Astrocyte (in vitro differentiated cells and primary cell): ENCODE results near the gene LIMS2. TPM values are rescaled to one million over a fixed set of nuclear protein-coding genes. Genes with fewer than 3 reads are reported as not detected.
A peak's percentile ranks its signal among the peaks of the same experiment; 100 is the strongest.

Source experiments
- DNase-seq: peaks from one replicate; pipeline ENCODE4 v3.0.0-alpha.2; 2010; ENCODE audit warnings: low read depth
- FAIRE-seq: peaks from 2 replicates; lab custom pipeline; 2011; peaks lifted over from hg19 to GRCh38; lab: Jason Lieb, UNC
- H2AFZ ChIP-seq: 2 replicates; pipeline ENCODE4 v1.6.0; 2012; ENCODE audit warnings: low read depth, low read length, inconsistent platforms
- H3K27ac ChIP-seq: 2 replicates; pipeline ENCODE4 v1.5.1; 2011; ENCODE audit warnings: low read depth, low read length, inconsistent platforms
- H3K27me3 ChIP-seq: 2 replicates; pipeline ENCODE4 v1.6.0; 2011; ENCODE audit warnings: low read length, inconsistent platforms; ENCODE audit not compliant: insufficient read depth
- H3K36me3 ChIP-seq: 2 replicates; pipeline ENCODE4 v1.5.1; 2011; ENCODE audit warnings: low read length, inconsistent platforms; ENCODE audit not compliant: insufficient read depth
- H3K4me1 ChIP-seq: 2 replicates; pipeline ENCODE4 v1.5.1; 2011; ENCODE audit warnings: low read length, inconsistent platforms; ENCODE audit not compliant: insufficient read depth
- H3K4me2 ChIP-seq: 2 replicates; pipeline ENCODE4 v1.6.0; 2012; ENCODE audit warnings: low read length, inconsistent platforms
- H3K4me3 ChIP-seq: 2 replicates; pipeline ENCODE4 v1.5.1; 2011; ENCODE audit warnings: low read depth, mild to moderate bottlenecking, low read length, inconsistent platforms; ENCODE audit not compliant: insufficient read depth
- H3K79me2 ChIP-seq: 2 replicates; pipeline ENCODE4 v1.6.0; 2012; ENCODE audit warnings: mild to moderate bottlenecking, low read length, inconsistent platforms; ENCODE audit not compliant: insufficient read depth
- H3K9ac ChIP-seq: 2 replicates; pipeline ENCODE4 v1.6.0; 2012; ENCODE audit warnings: mild to moderate bottlenecking, low read length, inconsistent platforms
- H3K9me3 ChIP-seq: 2 replicates; pipeline ENCODE4 v1.5.1; 2012; ENCODE audit warnings: low read depth, mild to moderate bottlenecking, low read length, inconsistent platforms; ENCODE audit not compliant: insufficient read depth
- H4K20me1 ChIP-seq: 2 replicates; pipeline ENCODE4 v1.6.0; 2012; ENCODE audit warnings: low read length, inconsistent platforms; ENCODE audit not compliant: insufficient read depth
- H3K27ac Mint-ChIP-seq: one replicate; pipeline ENCODE4 v1.8.0; 2021; ENCODE audit warnings: mild to moderate bottlenecking, mixed read lengths; ENCODE audit not compliant: unreplicated experiment
- H3K27me3 Mint-ChIP-seq: one replicate; pipeline ENCODE4 v1.8.0; 2021; ENCODE audit warnings: low read depth, mixed read lengths; ENCODE audit not compliant: unreplicated experiment
- H3K36me3 Mint-ChIP-seq: one replicate; pipeline ENCODE4 v1.8.0; 2021; ENCODE audit warnings: low read depth, mixed read lengths; ENCODE audit not compliant: unreplicated experiment
- H3K4me1 Mint-ChIP-seq: one replicate; pipeline ENCODE4 v1.8.0; 2021; ENCODE audit warnings: low read depth, mixed read lengths; ENCODE audit not compliant: unreplicated experiment
- H3K4me3 Mint-ChIP-seq: one replicate; pipeline ENCODE4 v1.8.0; 2021; ENCODE audit warnings: mild to moderate bottlenecking, moderate library complexity, mixed read lengths; ENCODE audit not compliant: unreplicated experiment
- H3K9me3 Mint-ChIP-seq: one replicate; pipeline ENCODE4 v1.8.0; 2021; ENCODE audit warnings: mild to moderate bottlenecking, mixed read lengths; ENCODE audit not compliant: unreplicated experiment
- EZH2 ChIP-seq: IDR thresholded peaks from 2 replicates; pipeline ENCODE4 v1.6.1; 2012; ENCODE audit warnings: mild to moderate bottlenecking, low read length, inconsistent platforms; ENCODE audit not compliant: insufficient read depth
- total RNA-seq: library from RNA; stranded (reverse); gene quantifications from 2 replicates; pipeline ENCODE4 v1.2.1, GENCODE V29; 2021
- TF ChIP-seq, protein P1 (sequence below): IDR thresholded peaks from 2 replicates; pipeline ENCODE4 v1.5.1; 2011; ENCODE audit warnings: low read depth, mild to moderate bottlenecking, inconsistent platforms, low read length, moderate library complexity; ENCODE audit not compliant: insufficient read depth

The LIMS2 gene
- total RNA-seq, 1 donor from 2014 or later, result 73.3 TPM

GRCh38 chr2:127659408-127660290 is 15.7 kb downstream of the LIMS2 start:
- peaks cover 4% of the 10 kb centered on the region for H3K4me1 ChIP-seq

GRCh38 chr2:127658641-127659407 is 16.5 kb downstream of the LIMS2 start:
- Histone ChIP-seq H3K27ac (no peak overlapping the region), H3K4me2 (no peak overlapping the region), H3K4me1 (no peaks in the 10 kb centered on the region), H2AFZ (no peak overlapping the region), H3K27me3 (peaks cover 8% of the 10 kb centered on the region), H3K4me3 (no peak overlapping the region), H3K36me3 (no peaks in the 10 kb centered on the region), H3K9ac (no peak overlapping the region), H4K20me1 (peaks cover 25% of the 10 kb centered on the region), H3K9me3 (no peaks in the 10 kb centered on the region), H3K79me2 (peaks cover 12% of the 10 kb centered on the region)
- Mint-ChIP-seq H3K36me3 (peaks cover 27% of the 10 kb centered on the region), H3K4me1 (peaks cover 29% of the 10 kb centered on the region), H3K27me3 (peaks cover 4% of the 10 kb centered on the region), H3K4me3 (no peak overlapping the region), H3K9me3 (peaks cover 3% of the 10 kb centered on the region), H3K27ac (peak overlapping the region; percentile 12)
- FAIRE-seq (no peak), DNase-seq (no peak)
- TF ChIP-seq, protein P1, sequence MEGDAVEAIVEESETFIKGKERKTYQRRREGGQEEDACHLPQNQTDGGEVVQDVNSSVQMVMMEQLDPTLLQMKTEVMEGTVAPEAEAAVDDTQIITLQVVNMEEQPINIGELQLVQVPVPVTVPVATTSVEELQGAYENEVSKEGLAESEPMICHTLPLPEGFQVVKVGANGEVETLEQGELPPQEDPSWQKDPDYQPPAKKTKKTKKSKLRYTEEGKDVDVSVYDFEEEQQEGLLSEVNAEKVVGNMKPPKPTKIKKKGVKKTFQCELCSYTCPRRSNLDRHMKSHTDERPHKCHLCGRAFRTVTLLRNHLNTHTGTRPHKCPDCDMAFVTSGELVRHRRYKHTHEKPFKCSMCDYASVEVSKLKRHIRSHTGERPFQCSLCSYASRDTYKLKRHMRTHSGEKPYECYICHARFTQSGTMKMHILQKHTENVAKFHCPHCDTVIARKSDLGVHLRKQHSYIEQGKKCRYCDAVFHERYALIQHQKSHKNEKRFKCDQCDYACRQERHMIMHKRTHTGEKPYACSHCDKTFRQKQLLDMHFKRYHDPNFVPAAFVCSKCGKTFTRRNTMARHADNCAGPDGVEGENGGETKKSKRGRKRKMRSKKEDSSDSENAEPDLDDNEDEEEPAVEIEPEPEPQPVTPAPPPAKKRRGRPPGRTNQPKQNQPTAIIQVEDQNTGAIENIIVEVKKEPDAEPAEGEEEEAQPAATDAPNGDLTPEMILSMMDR, result no peak
- TF ChIP-seq EZH2, result no peak

More at GRCh38 chr2:127659408-127660290, 15.7 kb downstream of the LIMS2 start:
- Histone ChIP-seq H3K27me3 (peaks cover 11% of the 10 kb centered on the region), H3K27ac (no peak overlapping the region), H3K9ac (no peak overlapping the region), H3K9me3 (no peaks in the 10 kb centered on the region), H3K4me3 (no peak overlapping the region), H3K4me2 (no peak overlapping the region), H3K36me3 (no peaks in the 10 kb centered on the region), H2AFZ (no peak overlapping the region), H3K79me2 (peaks cover 12% of the 10 kb centered on the region), H4K20me1 (peaks cover 28% of the 10 kb centered on the region)
- no peak overlapping the region for H3K4me3 Mint-ChIP-seq
- peaks cover 30% of the 10 kb centered on the region for H3K4me1 Mint-ChIP-seq
- H3K27ac Mint-ChIP-seq, result peak overlapping the region; percentile 66
- H3K36me3 Mint-ChIP-seq, result peaks cover 27% of the 10 kb centered on the region
- no peak for TF ChIP-seq EZH2
- TF ChIP-seq, protein P1, result no peak
- peaks cover 3% of the 10 kb centered on the region for H3K9me3 Mint-ChIP-seq
- FAIRE-seq (no peak), DNase-seq (no peak)
- H3K27me3 Mint-ChIP-seq, result peaks cover 3% of the 10 kb centered on the region
